Prostate gland (tissue), 2 donors: ENCODE data around the gene UBIAD1. TPM values are rescaled to one million over a fixed set of nuclear protein-coding genes. Genes with fewer than 3 reads are reported as not detected.

Experiments
- DNase-seq: peaks from one replicate; pipeline ENCODE4 v3.0.0-alpha.2; 2019; ENCODE audit warnings: low spot score
- H3K27ac ChIP-seq, 2 donors: fragments of 200-600 bp; sonication (generic); 2 replicates each; pipeline ENCODE4 v1.5.1; 2017 to 2019
- H3K27me3 ChIP-seq: fragments of 200-600 bp; sonication (generic); replicated peaks from 2 replicates; pipeline ENCODE4 v1.5.1; 2019; ENCODE audit not compliant: insufficient read depth
- H3K36me3 ChIP-seq, 2 donors: fragments of 200-600 bp; sonication (generic); 1 replicate in 1 of 2; 2 replicates in 1 of 2; pipeline versions ENCODE4 v1.5.1 to v1.8.1; 2017 to 2019
- H3K4me1 ChIP-seq: fragments of 200-600 bp; sonication (generic); replicated peaks from 2 replicates; pipeline ENCODE4 v1.5.1; 2019
- H3K4me3 ChIP-seq, 2 donors: fragments of 200-600 bp; sonication (generic); 2 replicates each; pipeline ENCODE4 v1.5.1; 2017 to 2019
- H3K9me3 ChIP-seq: fragments of 200-600 bp; sonication (generic); 2 replicates; pipeline ENCODE4 v1.5.1; 2017
- POLR2A ChIP-seq: fragments of 450-650 bp; IDR thresholded peaks from one replicate; pipeline ENCODE4 v1.6.1; 2016; ENCODE audit warnings: antibody characterized with exemption, mild to moderate bottlenecking
- POLR2AphosphoS5 ChIP-seq: sonication (generic); formaldehyde crosslinking; IDR thresholded peaks from one replicate; pipeline ENCODE4 v1.6.1; 2017; ENCODE audit warnings: antibody characterized with exemption
- WGBS: methylation state at CpG from one replicate; pipeline ENCODE4 v1.1.5; 2018; 5-methylcytosine and 5-hydroxymethylcytosine counted together
- intact Hi-C: fragments of 100-400 bp; cut with DNase I; formaldehyde crosslinking; loops from one replicate; pipeline ENCODE4 v1.14.2; 2022
- total RNA-seq, 2 donors: library from RNA; depleted of rRNA; stranded (reverse); fragments of >200 nt; gene quantifications; one replicate each; pipeline ENCODE4 v1.1.0, GENCODE V29; 2016
- TF ChIP-seq, protein P1 (sequence below), 4 experiments: fragments of 200-600 bp in 2 of 4; fragments of 450-650 bp in 2 of 4; sonication (generic) in 2 of 4; IDR thresholded peaks; 1 replicate in 3 of 4; 2 replicates in 1 of 4; pipeline ENCODE4 v1.5.1; 2016 to 2019; ENCODE audit warnings: antibody characterized with exemption in 4 of 4, mild to moderate bottlenecking in 2 of 4, moderate library complexity in 2 of 4

The UBIAD1 gene
- total RNA-seq, 2 donors from 2014 or later = 22.7 to 23.2 TPM

DNA sequence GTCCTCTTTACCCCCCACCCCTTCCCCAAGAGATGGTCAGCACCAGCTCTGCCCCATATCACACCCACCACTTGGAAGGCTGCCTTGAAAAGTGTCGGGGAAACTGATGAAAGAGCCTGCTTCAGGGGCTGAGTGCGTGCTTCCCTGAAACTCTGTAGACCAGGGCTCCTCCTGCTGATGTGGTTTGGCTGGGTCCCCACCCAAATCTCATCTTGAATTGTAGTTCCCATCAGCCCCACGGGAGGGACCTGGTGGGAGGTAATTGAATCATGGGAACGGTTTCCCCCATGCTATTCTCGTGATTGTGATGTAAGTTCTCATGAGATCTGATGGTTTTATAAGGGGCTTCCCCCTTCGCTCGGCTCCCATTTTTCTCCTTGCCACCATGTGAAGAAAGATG is 36.4 kb downstream of the UBIAD1 start:
- Histone ChIP-seq H3K36me3 (no peaks in the 10 kb centered on the region), H3K4me1 (no peaks in the 10 kb centered on the region), H3K4me3 (no peak overlapping the region), H3K27me3 (no peaks in the 10 kb centered on the region), H3K9me3 (no peaks in the 10 kb centered on the region), H3K27ac (no peak overlapping the region)
- intact Hi-C loops = no loop called here
- WGBS = 87% methylated on average over 7 of the region's 7 CpGs
- no peak for TF ChIP-seq POLR2AphosphoS5
- TF ChIP-seq, protein P1, sequence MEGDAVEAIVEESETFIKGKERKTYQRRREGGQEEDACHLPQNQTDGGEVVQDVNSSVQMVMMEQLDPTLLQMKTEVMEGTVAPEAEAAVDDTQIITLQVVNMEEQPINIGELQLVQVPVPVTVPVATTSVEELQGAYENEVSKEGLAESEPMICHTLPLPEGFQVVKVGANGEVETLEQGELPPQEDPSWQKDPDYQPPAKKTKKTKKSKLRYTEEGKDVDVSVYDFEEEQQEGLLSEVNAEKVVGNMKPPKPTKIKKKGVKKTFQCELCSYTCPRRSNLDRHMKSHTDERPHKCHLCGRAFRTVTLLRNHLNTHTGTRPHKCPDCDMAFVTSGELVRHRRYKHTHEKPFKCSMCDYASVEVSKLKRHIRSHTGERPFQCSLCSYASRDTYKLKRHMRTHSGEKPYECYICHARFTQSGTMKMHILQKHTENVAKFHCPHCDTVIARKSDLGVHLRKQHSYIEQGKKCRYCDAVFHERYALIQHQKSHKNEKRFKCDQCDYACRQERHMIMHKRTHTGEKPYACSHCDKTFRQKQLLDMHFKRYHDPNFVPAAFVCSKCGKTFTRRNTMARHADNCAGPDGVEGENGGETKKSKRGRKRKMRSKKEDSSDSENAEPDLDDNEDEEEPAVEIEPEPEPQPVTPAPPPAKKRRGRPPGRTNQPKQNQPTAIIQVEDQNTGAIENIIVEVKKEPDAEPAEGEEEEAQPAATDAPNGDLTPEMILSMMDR (IDR thresholded peaks at IDR 0.05) = no peak
- no peak for TF ChIP-seq POLR2A
- no peak for DNase-seq

DNA sequence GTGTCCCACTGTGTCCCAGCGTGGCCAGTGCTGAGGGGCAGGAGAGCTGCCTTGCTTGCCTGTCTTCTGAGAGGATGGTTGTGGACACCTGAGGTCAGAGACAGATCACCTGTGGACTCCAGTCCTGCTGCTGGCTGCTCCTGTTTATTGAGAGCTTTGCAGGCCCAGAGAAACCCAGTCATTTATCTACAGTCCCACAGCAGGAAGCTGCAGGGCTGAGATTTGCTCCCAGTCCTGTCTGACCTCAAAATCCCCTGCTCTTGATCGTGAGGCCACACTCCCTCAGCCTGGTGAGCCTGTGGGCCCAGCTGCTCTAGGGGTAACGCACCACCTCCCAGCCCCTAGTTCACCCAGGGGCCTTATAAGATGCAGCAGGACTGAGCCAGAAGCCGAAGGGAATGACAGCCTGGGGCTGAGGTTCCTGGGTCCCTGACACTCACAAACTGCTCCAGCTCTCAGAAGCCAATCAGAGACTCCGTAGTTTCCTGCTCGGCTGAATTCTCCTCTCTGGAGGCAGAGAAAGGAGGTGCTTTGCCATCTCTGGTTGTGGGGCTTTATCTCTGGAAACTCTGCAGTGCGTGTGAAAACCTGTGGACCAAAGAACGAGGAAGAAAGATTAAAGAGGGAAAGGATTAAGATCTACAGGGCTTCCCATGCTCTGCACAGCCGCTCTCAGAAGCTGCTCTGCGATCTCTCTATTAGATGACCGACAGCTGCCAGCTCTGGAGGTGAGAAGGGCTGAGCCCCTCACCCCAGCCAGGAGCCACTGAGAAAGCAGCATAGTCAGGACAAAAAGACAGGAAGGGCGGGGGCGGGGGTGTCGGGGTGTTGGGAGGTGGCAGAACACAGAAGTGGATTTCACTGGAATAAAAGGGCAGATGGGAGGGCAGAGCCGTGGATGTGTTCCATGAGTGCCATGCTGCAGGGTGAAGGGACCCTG is 39.1 kb downstream of the UBIAD1 start:
- DNase-seq = no peak
- 51% methylated on average over 15 of the region's 15 CpGs for WGBS

DNA sequence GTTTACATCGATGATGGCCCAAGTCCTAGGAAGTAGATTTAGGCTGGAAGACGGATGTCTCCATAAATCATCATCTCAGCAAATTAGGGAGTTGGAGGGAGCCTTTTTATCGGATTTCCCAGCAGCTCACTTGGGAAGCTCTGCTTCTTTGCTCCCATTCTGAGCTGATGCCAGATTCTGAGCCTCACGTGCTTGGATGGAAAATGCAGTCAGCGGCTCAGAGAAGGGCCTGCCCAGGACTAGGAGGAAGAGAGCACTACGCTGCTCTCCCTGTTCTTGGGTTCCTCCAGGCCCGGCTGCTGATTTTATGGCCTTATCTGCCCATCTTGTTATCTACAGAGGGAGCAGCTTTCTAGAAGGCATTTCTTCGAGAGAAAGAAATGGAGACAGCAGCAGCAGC is 42.0 kb downstream of the UBIAD1 start:
- DNase-seq = peak; percentile 47
- peak overlapping the region in 1 of 2 donors; percentile 27 for H3K27ac ChIP-seq
- no peaks in the 10 kb centered on the region for H3K27me3 ChIP-seq
- no peaks in the 10 kb centered on the region for H3K36me3 ChIP-seq
- H3K4me3 ChIP-seq = no peak overlapping the region
- WGBS = 11% methylated on average over 8 of the region's 8 CpGs
- no peaks in the 10 kb centered on the region for H3K4me1 ChIP-seq
- intact Hi-C loops = no loop called here
- TF ChIP-seq POLR2A (no peak), POLR2AphosphoS5 (peak; percentile 54)
- TF ChIP-seq, protein P1 (IDR thresholded peaks at IDR 0.05) = no peak
- H3K9me3 ChIP-seq = no peaks in the 10 kb centered on the region

More for the DNA sequence above, 39.1 kb downstream of the UBIAD1 start:
- TF ChIP-seq POLR2AphosphoS5 (no peak), POLR2A (no peak)
- TF ChIP-seq, protein P1 (IDR thresholded peaks at IDR 0.05) = no peak
- no peak overlapping the region for H3K4me3 ChIP-seq
- intact Hi-C loops = no loop called here
- no peaks in the 10 kb centered on the region for H3K4me1 ChIP-seq
- H3K27ac ChIP-seq = no peak overlapping the region
- H3K36me3 ChIP-seq = no peaks in the 10 kb centered on the region
- no peaks in the 10 kb centered on the region for H3K27me3 ChIP-seq
- no peaks in the 10 kb centered on the region for H3K9me3 ChIP-seq

DNA sequence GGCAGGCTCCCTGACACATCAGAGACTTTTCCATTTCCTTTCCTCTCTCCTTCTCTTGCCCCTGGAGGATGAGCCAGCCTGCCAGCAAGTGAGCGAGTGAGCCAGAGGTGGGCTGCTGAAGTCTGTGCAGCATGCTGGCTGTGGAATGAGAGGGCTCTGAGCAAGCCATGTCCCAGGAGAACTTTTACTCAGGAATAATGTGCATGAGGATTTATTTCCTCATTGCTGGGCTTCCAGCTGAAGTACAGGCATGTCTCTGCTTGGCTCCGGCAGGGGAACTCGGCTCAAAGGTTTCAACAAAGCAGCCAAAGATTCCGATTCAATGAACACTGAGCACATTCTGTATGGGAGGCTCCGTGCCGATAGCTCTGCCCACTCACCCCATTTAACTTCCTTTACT is 43.7 kb downstream of the UBIAD1 start:
- intact Hi-C loops = no loop called here
- Histone ChIP-seq H3K4me1 (no peaks in the 10 kb centered on the region), H3K9me3 (no peaks in the 10 kb centered on the region), H3K4me3 (no peak overlapping the region), H3K36me3 (no peaks in the 10 kb centered on the region), H3K27ac (peak overlapping the region; percentile 25 to 52), H3K27me3 (no peaks in the 10 kb centered on the region)
- TF ChIP-seq POLR2A = no peak
- TF ChIP-seq POLR2AphosphoS5 = peak; percentile 71
- 17% methylated on average over 6 of the region's 6 CpGs for WGBS
- DNase-seq = peak; percentile 63

DNA sequence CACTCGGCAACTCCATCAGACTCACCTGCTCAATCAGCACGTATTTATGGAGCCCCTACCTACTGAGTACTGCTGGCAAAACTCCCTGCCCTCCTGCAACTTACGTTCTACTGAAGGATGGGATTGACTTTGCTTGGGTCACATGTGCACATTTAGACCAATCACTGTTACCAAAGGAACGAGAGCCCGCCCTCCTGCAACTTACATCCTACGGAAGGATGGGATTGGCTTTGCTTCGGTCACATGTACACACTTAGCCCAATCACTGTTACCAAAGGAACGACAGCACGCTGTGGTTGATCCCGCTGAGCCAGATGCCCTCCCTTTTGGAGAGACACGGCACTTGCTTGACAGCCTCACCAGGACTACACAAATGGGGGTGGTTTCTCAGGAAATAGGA is 46.0 kb downstream of the UBIAD1 start:
- Histone ChIP-seq H3K4me1 (no peaks in the 10 kb centered on the region), H3K27me3 (no peaks in the 10 kb centered on the region), H3K36me3 (no peaks in the 10 kb centered on the region), H3K4me3 (no peak overlapping the region), H3K9me3 (no peaks in the 10 kb centered on the region), H3K27ac (no peak overlapping the region)
- TF ChIP-seq, protein P1 (IDR thresholded peaks at IDR 0.05) = no peak
- TF ChIP-seq POLR2A (no peak), POLR2AphosphoS5 (no peak)
- WGBS = 91% methylated on average over 11 of the region's 11 CpGs
- no peak for DNase-seq
- intact Hi-C loops = no loop called here
